ENCODE results near the gene MMP25. TPM values are rescaled to one million over a fixed set of nuclear protein-coding genes. Genes with fewer than 3 reads are reported as not detected.
A peak's percentile ranks its signal among the peaks of the same experiment; 100 is the strongest.

Gene MMP25
- total and polyA plus RNA-seq, 2 donors (not counting 1 experiment from before 2014, with no cell fraction given) = 0.12 to 0.22 TPM

GRCh38 chr16:3008690-3009037, 37.7 kb upstream of the MMP25 start:
- peak overlapping the region in 1 of 5 experiments; percentile 44 for H3K4me3 ChIP-seq (ENCODE audit: control extremely low read depth in 1 of 5, extremely low read depth in 1 of 5, insufficient read depth in 1 of 5, low read depth in 2 of 5, low read length in 4 of 5)
- no peaks in the 10 kb centered on the region for H3K36me3 ChIP-seq (replicated peaks in 1 of 2; ENCODE audit: control extremely low read depth in 1 of 2, control insufficient read depth in 1 of 2, extremely low read depth in 1 of 2, insufficient read depth in 2 of 2, low read length in 1 of 2)
- no peak overlapping the region for H2AFZ ChIP-seq (ENCODE audit: insufficient read depth, low read depth, low read length, poor library complexity, severe bottlenecking)
- H3K27me3 ChIP-seq (replicated peaks in 1 of 4; ENCODE audit: control extremely low read depth in 1 of 4, control insufficient read depth in 3 of 4, insufficient read depth in 4 of 4, low read length in 3 of 4) = peaks cover 0 to 22% (median 10%) of the 10 kb centered on the region in 4 experiments
- peaks cover 0 to 14% (median 0%) of the 10 kb centered on the region in 3 donors for H3K9me3 ChIP-seq (ENCODE audit: control extremely low read depth in 1 of 3, control insufficient read depth in 2 of 3, insufficient read depth in 1 of 3, low read length in 2 of 3)
- H3K4me1 ChIP-seq (ENCODE audit: control insufficient read depth in 2 of 2, insufficient read depth in 2 of 2, low read length in 2 of 2) = peaks cover 25 to 28% of the 10 kb centered on the region in 2 donors
- DNase-seq (no peak), ATAC-seq (ENCODE audit: low read depth) (no peak)
- no peak for TF ChIP-seq CTCF (IDR thresholded peaks at IDR 0.05)
- TF ChIP-seq EZH2 (IDR thresholded peaks at IDR 0.05; ENCODE audit: borderline replicate concordance, insufficient read depth, low read depth, low read length, poor library complexity, severe bottlenecking) = no peak
- H4K20me1 ChIP-seq (ENCODE audit: control insufficient read depth, insufficient read depth, low read length, poor library complexity, severe bottlenecking) = no peaks in the 10 kb centered on the region
- ChIA-PET CTCF (interaction anchor here (1.2 to 9.6 kb wide), 3 partner anchors 15 to 26 kb away, joined by 4 to 213 read pairs (median 8); partner anchors contain the start of genes HCFC1R1 and THOC6), POLR2A (no interaction called here)
- Mint-ChIP-seq H3K4me1 (peaks cover 25% of the 10 kb centered on the region), H3K27ac (no peak overlapping the region), H3K9me3 (ENCODE audit: insufficient read depth) (no peaks in the 10 kb centered on the region), H3K27me3 (peaks cover 9% of the 10 kb centered on the region), H3K4me3 (no peak overlapping the region)
- intact Hi-C loops (cut with micrococcal nuclease) = no loop called here
- no peak overlapping the region for H3K9ac ChIP-seq (ENCODE audit: low read length)
- H3K4me2 ChIP-seq (replicated peaks; ENCODE audit: low read depth, low read length, poor library complexity, severe bottlenecking) = peak overlapping the region; percentile 76
- H3K79me2 ChIP-seq (ENCODE audit: control insufficient read depth, insufficient read depth, low read length) = no peaks in the 10 kb centered on the region
- H3K27ac ChIP-seq (ENCODE audit: low read length in 2 of 2) = no peak overlapping the region
- 97% methylated on average over 3 of the region's 4 CpGs for WGBS (ENCODE audit: insufficient coverage)

GRCh38 chr16:3009568-3010390, 36.6 kb upstream of the MMP25 start:
- intact Hi-C loops (cut with micrococcal nuclease) = no loop called here
- ChIA-PET POLR2A (no interaction called here), CTCF (interaction anchor here (0.6 to 1.6 kb wide), 3 partner anchors 18 to 54 kb away, joined by 3 to 4 read pairs (median 3); no protein-coding TSS in a partner anchor)
- no peaks in the 10 kb centered on the region for H3K79me2 ChIP-seq (ENCODE audit: control insufficient read depth, insufficient read depth, low read length)
- H3K9me3 ChIP-seq (ENCODE audit: control extremely low read depth in 1 of 3, control insufficient read depth in 2 of 3, insufficient read depth in 1 of 3, low read length in 2 of 3) = peaks cover 0 to 12% (median 0%) of the 10 kb centered on the region in 3 donors
- no peak overlapping the region for H3K4me3 ChIP-seq (ENCODE audit: control extremely low read depth in 1 of 5, extremely low read depth in 1 of 5, insufficient read depth in 1 of 5, low read depth in 2 of 5, low read length in 4 of 5)
- ATAC-seq (ENCODE audit: low read depth) (no peak), DNase-seq (no peak)
- 96% methylated on average over 18 of the region's 21 CpGs for WGBS (ENCODE audit: insufficient coverage)
- H3K27ac Mint-ChIP-seq = no peak overlapping the region
- H3K36me3 ChIP-seq (replicated peaks in 1 of 2; ENCODE audit: control extremely low read depth in 1 of 2, control insufficient read depth in 1 of 2, extremely low read depth in 1 of 2, insufficient read depth in 2 of 2, low read length in 1 of 2) = no peaks in the 10 kb centered on the region
- peaks cover 0 to 22% (median 10%) of the 10 kb centered on the region in 4 experiments for H3K27me3 ChIP-seq (replicated peaks in 1 of 4; ENCODE audit: control extremely low read depth in 1 of 4, control insufficient read depth in 3 of 4, insufficient read depth in 4 of 4, low read length in 3 of 4)
- H3K4me2 ChIP-seq (replicated peaks; ENCODE audit: low read depth, low read length, poor library complexity, severe bottlenecking) = no peak overlapping the region
- no peak overlapping the region for H2AFZ ChIP-seq (ENCODE audit: insufficient read depth, low read depth, low read length, poor library complexity, severe bottlenecking)
- H3K27ac ChIP-seq (ENCODE audit: low read length in 2 of 2) = no peak overlapping the region
- peaks cover 18% of the 10 kb centered on the region for H3K27me3 Mint-ChIP-seq
- H3K4me1 Mint-ChIP-seq = peaks cover 22% of the 10 kb centered on the region
- no peak overlapping the region for H3K9ac ChIP-seq (ENCODE audit: low read length)
- no peak overlapping the region for H3K4me3 Mint-ChIP-seq
- H3K4me1 ChIP-seq (ENCODE audit: control insufficient read depth in 2 of 2, insufficient read depth in 2 of 2, low read length in 2 of 2) = peaks cover 24 to 26% of the 10 kb centered on the region in 2 donors
- no peaks in the 10 kb centered on the region for H4K20me1 ChIP-seq (ENCODE audit: control insufficient read depth, insufficient read depth, low read length, poor library complexity, severe bottlenecking)
- no peaks in the 10 kb centered on the region for H3K9me3 Mint-ChIP-seq (ENCODE audit: insufficient read depth)
- TF ChIP-seq EZH2 (IDR thresholded peaks at IDR 0.05; ENCODE audit: borderline replicate concordance, insufficient read depth, low read depth, low read length, poor library complexity, severe bottlenecking) = no peak
- TF ChIP-seq CTCF (IDR thresholded peaks at IDR 0.05) = no peak
